SU-DHL-6 (cell line): Measurements from ENCODE around the gene DNAJB8.

Experiments
- H2AFZ ChIP-seq: fragments of 200-600 bp; sonication (generic); 2 replicates; pipeline ENCODE4 v1.6.1; 2014; ENCODE audit warnings: low read depth, mild to moderate bottlenecking, moderate library complexity, mixed read lengths, antibody characterized with exemption, low read length; ENCODE audit not compliant: severe bottlenecking
- H3F3A ChIP-seq: fragments of 200-600 bp; shearing (Covaris generic); 2 replicates; pipeline ENCODE4 v1.6.0; 2016; ENCODE audit warnings: antibody characterized with exemption, mild to moderate bottlenecking; ENCODE audit not compliant: insufficient read depth
- H3K27ac ChIP-seq: fragments of 200-600 bp; sonication (generic); 2 replicates; pipeline ENCODE4 v1.5.1; 2016; ENCODE audit warnings: low read depth, mild to moderate bottlenecking, low read length, moderate library complexity, mixed read lengths
- H3K27me3 ChIP-seq: fragments of 200-600 bp; sonication (generic), shearing (Covaris generic); 2 replicates; pipeline ENCODE4 v1.6.0; 2014; ENCODE audit warnings: mild to moderate bottlenecking, low read length
- H3K36me3 ChIP-seq: fragments of 200-600 bp; sonication (generic); 2 replicates; pipeline ENCODE4 v1.6.1; 2014; ENCODE audit warnings: mild to moderate bottlenecking, low read length, mixed read lengths
- H3K4me2 ChIP-seq: fragments of 300-600, 200-600 bp; shearing (Covaris generic), sonication (generic); 2 replicates; pipeline ENCODE4 v1.6.0; 2014; ENCODE audit warnings: low read length, low read depth, mild to moderate bottlenecking; ENCODE audit not compliant: poor library complexity, severe bottlenecking
- H3K4me3 ChIP-seq: fragments of 200-600 bp; sonication (generic); 2 replicates; pipeline ENCODE4 v1.5.1; 2014; ENCODE audit warnings: antibody characterized with exemption, low read length, mild to moderate bottlenecking, mixed read lengths; ENCODE audit not compliant: insufficient read depth, poor library complexity, severe bottlenecking
- H3K79me2 ChIP-seq: fragments of 200-600 bp; sonication (generic); 2 replicates; pipeline ENCODE4 v1.6.1; 2014; ENCODE audit warnings: mild to moderate bottlenecking, low read length, moderate library complexity; ENCODE audit not compliant: insufficient read depth
- H3K9ac ChIP-seq: fragments of 200-600 bp; sonication (generic); 2 replicates; pipeline ENCODE4 v1.7.0; 2014; ENCODE audit warnings: mild to moderate bottlenecking, low read length
- H3K9me2 ChIP-seq: fragments of 200-600 bp; sonication (generic); replicated peaks from 2 replicates; pipeline ENCODE4 v1.6.1; 2014; ENCODE audit warnings: low read length; ENCODE audit not compliant: insufficient read depth
- H3K9me3 ChIP-seq: fragments of 200-600 bp; sonication (generic); 2 replicates; pipeline ENCODE4 v1.6.1; 2014; ENCODE audit warnings: low read length, mixed read lengths; ENCODE audit not compliant: insufficient read depth
- H4K20me1 ChIP-seq: fragments of 200-600 bp; sonication (generic); 2 replicates; pipeline ENCODE4 v1.6.1; 2014; ENCODE audit warnings: low read depth, mild to moderate bottlenecking, antibody characterized with exemption, low read length, moderate library complexity, mixed read lengths
- CTCF ChIP-seq: fragments of 200-600 bp; sonication (generic); IDR thresholded peaks from one replicate; pipeline ENCODE4 v1.5.1; 2017; ENCODE audit warnings: antibody characterized with exemption, mild to moderate bottlenecking, low read length, moderate library complexity; ENCODE audit not compliant: insufficient read depth, poor library complexity, severe bottlenecking
- EZH2phosphoT487 ChIP-seq: fragments of 200-600 bp; sonication (generic), shearing (Covaris generic); conservative IDR thresholded peaks from 2 replicates; pipeline ENCODE4 v1.6.1; 2018; ENCODE audit warnings: mild to moderate bottlenecking, antibody characterized with exemption, low read length, moderate library complexity, mixed read lengths

DNAJB8 gene

GRCh38 chr3:128482666-128483656 lies 16.3 kb upstream of the DNAJB8 start:
- Histone ChIP-seq H3K27me3 (no peaks in the 10 kb centered on the region), H4K20me1 (no peaks in the 10 kb centered on the region), H2AFZ (no peak overlapping the region), H3K36me3 (no peaks in the 10 kb centered on the region), H3K27ac (no peak overlapping the region), H3K9me3 (no peaks in the 10 kb centered on the region), H3K9me2 (no peaks in the 10 kb centered on the region), H3F3A (no peaks in the 10 kb centered on the region), H3K79me2 (no peaks in the 10 kb centered on the region), H3K4me2 (no peak overlapping the region), H3K9ac (no peak overlapping the region), H3K4me3 (no peak overlapping the region)
- no peak for TF ChIP-seq CTCF
- TF ChIP-seq EZH2phosphoT487 = no peak

- no peak for TF ChIP-seq CTCF
- H3K36me3 ChIP-seq = no peaks in the 10 kb centered on the region
- no peak overlapping the region for H2AFZ ChIP-seq
- no peak overlapping the region for H3K9ac ChIP-seq
- H3K27ac ChIP-seq = no peak overlapping the region
- no peaks in the 10 kb centered on the region for H3K9me2 ChIP-seq
- no peaks in the 10 kb centered on the region for H3F3A ChIP-seq
- H3K9me3 ChIP-seq = no peaks in the 10 kb centered on the region
- no peaks in the 10 kb centered on the region for H3K79me2 ChIP-seq
- no peak overlapping the region for H3K4me3 ChIP-seq
- H4K20me1 ChIP-seq = no peaks in the 10 kb centered on the region
- H3K27me3 ChIP-seq = no peaks in the 10 kb centered on the region
- no peak overlapping the region for H3K4me2 ChIP-seq
Observed at GRCh38 chr3:128482175-128482574, 15.5 kb upstream of the DNAJB8 start.

- no peaks in the 10 kb centered on the region for H3K36me3 ChIP-seq
- H3K4me3 ChIP-seq = no peak overlapping the region
- no peak overlapping the region for H3K9ac ChIP-seq
- no peaks in the 10 kb centered on the region for H3K9me2 ChIP-seq
- H3F3A ChIP-seq = no peaks in the 10 kb centered on the region
- no peaks in the 10 kb centered on the region for H3K27me3 ChIP-seq
- H3K9me3 ChIP-seq = no peaks in the 10 kb centered on the region
- no peaks in the 10 kb centered on the region for H3K79me2 ChIP-seq
- no peak overlapping the region for H2AFZ ChIP-seq
- no peak for TF ChIP-seq CTCF
- no peak for TF ChIP-seq EZH2phosphoT487
- no peak overlapping the region for H3K4me2 ChIP-seq
- H3K27ac ChIP-seq = no peak overlapping the region
- no peaks in the 10 kb centered on the region for H4K20me1 ChIP-seq
Observed at GRCh38 chr3:128481438-128481942, 14.8 kb upstream of the DNAJB8 start.
